Testis (tissue), 2 donors: Measurements from ENCODE around the gene KIF4A.

Source experiments
- CTCF ChIP-seq, 3 experiments: fragments of 450-650 bp in 2 of 3; fragments of 200-600 bp in 1 of 3; sonication (generic) in 1 of 3; IDR thresholded peaks; one replicate each; pipeline ENCODE4 v1.5.1; 2016 to 2019; ENCODE audit warnings: antibody characterized with exemption in 3 of 3, mild to moderate bottlenecking in 2 of 3, moderate library complexity in 1 of 3
- POLR2A ChIP-seq: fragments of 450-650 bp; IDR thresholded peaks from one replicate; pipeline ENCODE4 v1.6.1; 2017; ENCODE audit warnings: antibody characterized with exemption, mild to moderate bottlenecking, moderate library complexity

DNA sequence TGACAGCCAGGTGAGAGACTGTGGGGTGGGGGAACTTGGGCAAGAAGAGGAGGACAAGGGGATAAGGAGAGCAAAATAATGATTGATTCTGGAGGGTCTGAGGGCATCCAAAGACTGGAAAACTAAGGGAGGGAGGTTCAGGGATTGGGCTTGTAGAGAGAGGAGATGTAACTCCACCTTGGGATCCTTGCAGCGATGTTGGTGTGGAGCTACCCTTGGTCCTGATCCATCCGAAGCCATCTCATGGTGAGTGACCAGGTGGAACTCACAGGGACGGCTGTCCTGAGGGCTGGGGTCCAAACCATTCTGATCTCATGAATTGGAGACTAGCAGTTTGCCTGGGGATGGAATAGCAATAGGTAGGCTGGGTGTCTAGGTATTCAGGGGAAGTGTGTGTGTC, 9.3 kb upstream of the KIF4A start:
- no peak for TF ChIP-seq CTCF (IDR thresholded peaks at IDR 0.05)
- no peak for TF ChIP-seq POLR2A
